Stimulated activated CD4-positive, alpha-beta T cell treated with anti-CD3 and anti-CD28 coated beads, TNF-alpha, amount 100 ng/mL, for 1 hour (primary cell): ENCODE results near the gene THBS2.

Experiments
- DNase-seq, 3 donors: peaks; one replicate each; pipeline ENCODE4 v3.0.0-alpha.2; 2020; ENCODE audit warnings: low read depth in 3 of 3, low spot score in 1 of 3

Gene THBS2

GRCh38 chr6:169250660-169251059, 3.0 kb downstream of the THBS2 start:
- DNase-seq, result no peak

GRCh38 chr6:169249057-169249456, 4.6 kb downstream of the THBS2 start:
- DNase-seq, result no peak

- no peak for DNase-seq
Observed at GRCh38 chr6:169248521-169248971, 5.1 kb downstream of the THBS2 start.

- no peak for DNase-seq
Observed at GRCh38 chr6:169247991-169248390, 5.7 kb downstream of the THBS2 start.

- no peak for DNase-seq
Observed at GRCh38 chr6:169247419-169247818, 6.2 kb downstream of the THBS2 start.

GRCh38 chr6:169246445-169246844, 7.2 kb downstream of the THBS2 start:
- no peak for DNase-seq

GRCh38 chr6:169244684-169245383, 8.8 kb downstream of the THBS2 start:
- no peak for DNase-seq

GRCh38 chr6:169243661-169244060, 10.0 kb downstream of the THBS2 start:
- no peak for DNase-seq

GRCh38 chr6:169243186-169243585, 10.5 kb downstream of the THBS2 start:
- DNase-seq, result no peak

GRCh38 chr6:169241688-169242350, 11.8 kb downstream of the THBS2 start:
- no peak for DNase-seq

GRCh38 chr6:169240591-169241390, 12.9 kb downstream of the THBS2 start:
- no peak for DNase-seq

- no peak for DNase-seq
Observed at GRCh38 chr6:169240125-169240524, 13.5 kb downstream of the THBS2 start.

GRCh38 chr6:169239181-169239580, 14.5 kb downstream of the THBS2 start:
- no peak for DNase-seq

- no peak for DNase-seq
Observed at GRCh38 chr6:169238766-169239165, 14.9 kb downstream of the THBS2 start.

- no peak for DNase-seq
Observed at GRCh38 chr6:169237496-169238134, 16.0 kb downstream of the THBS2 start.

- DNase-seq, result no peak
Observed at GRCh38 chr6:169236988-169237387, 16.7 kb downstream of the THBS2 start.

GRCh38 chr6:169236545-169236944, 17.1 kb downstream of the THBS2 start:
- DNase-seq, result no peak

- no peak for DNase-seq
Observed at GRCh38 chr6:169235286-169235685, 18.4 kb downstream of the THBS2 start.

- no peak for DNase-seq
Observed at GRCh38 chr6:169234634-169235033, 19.0 kb downstream of the THBS2 start.

- DNase-seq, result no peak
Observed at GRCh38 chr6:169233832-169234231, 19.8 kb downstream of the THBS2 start.

GRCh38 chr6:169233181-169233580, 20.5 kb downstream of the THBS2 start:
- DNase-seq, result no peak
